Measurements from ENCODE around the gene KATNAL2.

Gene KATNAL2

DNA sequence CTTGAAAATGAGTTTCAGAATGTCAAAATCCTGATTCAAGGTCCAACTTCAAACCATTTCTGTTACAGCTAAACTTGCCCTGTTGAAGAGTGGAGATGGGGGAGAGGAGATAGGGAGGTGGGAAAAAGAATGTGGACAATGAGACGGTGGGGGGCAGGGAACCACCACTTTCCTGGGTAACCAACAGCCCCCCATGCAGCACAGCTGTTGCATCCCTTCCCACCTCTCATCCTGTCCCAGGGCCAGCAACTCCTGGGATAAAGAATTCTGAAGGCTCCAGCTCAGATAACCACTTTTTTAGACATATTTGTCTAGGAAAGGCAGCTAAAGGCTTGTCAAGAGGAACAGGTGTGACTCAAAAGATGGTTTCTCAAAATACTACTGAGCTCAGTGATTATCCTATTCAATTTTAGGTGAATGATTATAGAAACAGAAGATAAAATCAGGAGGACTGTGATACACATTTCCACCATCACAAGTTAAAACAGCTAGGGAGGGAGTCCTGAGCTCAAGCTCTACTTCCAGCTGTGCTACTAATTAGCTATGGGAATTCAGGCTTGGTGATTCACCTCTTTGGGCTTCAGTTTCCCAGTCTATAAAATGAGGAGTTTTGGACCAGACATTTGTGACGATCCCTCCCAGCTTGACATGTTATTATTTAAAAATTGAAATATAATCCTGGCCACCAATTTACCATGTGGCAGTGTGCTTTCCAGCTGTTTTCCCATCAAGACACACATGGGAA lies 196.6 kb downstream of the KATNAL2 start:
- DNase-seq (ENCODE audit: low read depth in 2 of 2), result no peak

DNA sequence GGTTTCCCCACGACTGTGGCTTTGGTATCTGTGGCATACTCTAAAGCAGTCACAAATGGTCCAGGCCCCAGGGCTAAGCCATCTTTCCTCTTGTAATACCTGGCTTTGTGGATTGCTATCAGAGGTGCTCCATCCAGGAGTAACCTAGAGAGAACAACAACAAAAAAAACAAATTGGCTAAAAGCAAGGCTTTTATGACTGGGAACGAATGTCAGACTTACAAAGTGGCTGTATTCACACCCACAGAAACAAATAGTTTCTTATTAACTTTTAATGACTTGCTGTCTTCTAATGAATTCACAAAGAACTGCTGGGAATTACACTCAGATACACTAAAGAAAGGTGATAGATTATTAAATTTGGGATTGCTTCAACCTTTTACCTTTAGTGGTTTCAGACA lies 197.8 kb downstream of the KATNAL2 start:
- no peak for DNase-seq (ENCODE audit: low read depth in 2 of 2)

DNA sequence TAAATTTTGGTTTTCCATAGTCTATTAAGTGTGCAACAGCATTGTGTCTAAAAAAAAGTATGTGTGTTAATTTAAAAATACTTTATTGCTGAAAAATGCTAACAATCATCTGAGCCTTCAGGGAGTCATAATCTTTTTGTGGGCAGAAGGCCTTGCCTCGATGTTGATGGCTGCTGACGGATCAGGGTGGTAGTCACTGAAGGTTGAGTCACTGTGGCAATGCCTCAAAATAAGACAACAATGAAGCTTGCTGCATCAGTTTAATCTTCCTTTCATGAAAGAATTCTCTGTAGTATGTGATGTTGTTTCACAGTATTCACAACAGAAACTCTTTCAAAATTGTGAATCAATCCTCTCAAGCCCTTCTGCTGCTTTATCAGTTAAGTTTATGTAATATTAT lies 201.6 kb downstream of the KATNAL2 start:
- DNase-seq (ENCODE audit: low read depth in 2 of 2), result no peak

DNA sequence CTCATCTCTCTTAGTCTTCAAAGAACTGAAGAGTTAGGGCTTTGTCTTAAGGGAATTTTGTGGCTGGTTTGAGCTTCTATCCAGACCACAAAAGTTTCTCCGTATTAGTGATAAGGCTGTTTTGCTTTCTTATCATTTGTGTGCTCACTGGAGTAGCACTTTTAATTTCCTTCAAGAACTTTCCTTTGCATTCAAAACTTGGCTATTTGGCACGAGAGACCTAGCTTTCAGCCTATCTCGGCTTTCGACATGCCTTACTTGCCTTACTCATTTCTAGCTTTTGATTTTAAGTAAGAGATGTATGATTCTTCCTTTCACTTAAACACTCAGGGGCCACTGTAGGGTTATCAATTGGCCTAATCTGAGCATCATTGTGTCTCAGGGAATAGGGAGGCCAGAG lies 203.0 kb downstream of the KATNAL2 start:
- no peak for DNase-seq (ENCODE audit: low read depth in 2 of 2)

DNA sequence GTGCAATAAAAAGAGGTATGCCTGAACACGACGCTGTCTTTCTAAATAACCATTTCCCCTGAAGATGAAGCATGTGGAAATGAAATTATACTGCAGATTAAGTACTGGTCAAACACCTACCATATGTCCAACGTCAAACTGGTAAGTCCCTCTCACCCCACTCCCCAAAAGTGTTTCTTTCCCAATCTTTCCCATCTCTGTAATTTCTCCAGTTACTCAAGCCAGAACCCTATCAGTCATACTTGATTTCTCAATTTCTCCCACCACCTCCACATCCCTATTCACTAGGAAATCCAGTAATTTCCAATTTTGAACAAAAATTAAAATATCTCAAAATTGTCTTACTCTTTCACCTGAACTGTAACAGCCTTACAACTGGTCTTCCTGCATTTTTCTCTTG lies 203.7 kb downstream of the KATNAL2 start:
- no peak for DNase-seq (ENCODE audit: low read depth in 2 of 2)

DNA sequence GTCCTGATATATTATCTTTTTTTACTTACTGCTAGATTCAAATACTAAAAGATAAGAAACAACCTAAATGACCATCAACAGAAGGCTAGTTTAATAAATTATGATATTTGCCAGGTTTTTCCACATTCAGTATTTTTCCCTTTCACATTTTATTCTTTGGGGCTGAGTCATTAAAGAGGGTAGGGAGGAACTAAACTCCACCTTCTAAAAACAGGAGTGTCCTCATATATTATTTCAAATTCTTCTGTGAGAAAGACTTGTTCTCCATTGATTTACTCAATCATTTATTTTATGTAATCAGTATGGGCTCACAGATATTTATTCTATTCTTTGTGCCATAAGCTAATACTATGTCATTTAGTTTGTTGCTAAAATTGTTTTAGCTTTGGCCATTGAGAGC lies 223.9 kb downstream of the KATNAL2 start:
- DNase-seq (ENCODE audit: low read depth in 2 of 2), result no peak

DNA sequence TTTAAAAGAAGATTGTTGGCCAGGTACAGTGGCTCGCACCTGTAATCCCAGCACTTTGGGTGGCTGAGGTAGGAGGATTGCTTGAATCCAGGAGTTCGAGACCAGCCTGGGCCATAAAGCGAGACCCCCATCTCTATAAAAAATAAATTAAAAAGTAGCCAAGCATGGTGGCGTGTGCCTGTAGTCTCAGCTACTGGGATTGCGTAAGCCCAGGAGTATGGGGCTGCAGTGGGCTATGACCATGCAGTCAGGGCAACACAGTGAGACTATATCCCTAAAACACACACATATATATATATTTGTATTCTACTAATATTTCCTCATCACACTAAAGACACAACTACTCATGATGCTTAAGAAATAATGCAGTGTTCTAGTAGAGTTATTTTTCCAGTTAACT lies 225.8 kb downstream of the KATNAL2 start:
- no peak for DNase-seq (ENCODE audit: low read depth in 2 of 2)

DNA sequence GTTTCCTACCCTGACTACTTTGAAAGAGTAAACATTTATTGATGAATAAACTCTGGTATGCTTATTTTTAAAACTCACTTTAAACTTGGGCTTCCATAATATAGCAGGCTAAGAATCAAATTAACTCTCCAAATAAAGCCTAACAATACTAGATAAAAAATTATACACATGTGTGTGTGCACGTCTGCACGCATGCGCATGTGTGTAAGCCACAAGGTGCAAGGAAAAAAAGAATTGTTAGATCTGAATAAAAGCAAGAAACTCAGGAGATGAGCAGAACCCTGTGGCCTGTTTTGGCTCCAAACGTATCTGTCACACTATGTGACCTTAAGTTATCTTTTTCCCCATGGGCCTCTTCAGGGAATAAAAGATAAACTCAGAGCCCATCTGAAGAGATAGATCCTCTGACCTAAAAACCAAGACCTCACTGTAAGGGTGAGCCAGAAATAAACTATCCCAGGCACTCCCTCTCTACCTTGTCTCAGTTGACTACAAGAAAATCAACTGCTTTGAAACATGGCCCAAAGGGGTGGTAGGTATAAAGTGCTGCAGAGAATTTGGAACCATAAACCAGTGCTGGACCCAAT lies 226.6 kb downstream of the KATNAL2 start:
- no peak for DNase-seq (ENCODE audit: low read depth in 2 of 2)

DNA sequence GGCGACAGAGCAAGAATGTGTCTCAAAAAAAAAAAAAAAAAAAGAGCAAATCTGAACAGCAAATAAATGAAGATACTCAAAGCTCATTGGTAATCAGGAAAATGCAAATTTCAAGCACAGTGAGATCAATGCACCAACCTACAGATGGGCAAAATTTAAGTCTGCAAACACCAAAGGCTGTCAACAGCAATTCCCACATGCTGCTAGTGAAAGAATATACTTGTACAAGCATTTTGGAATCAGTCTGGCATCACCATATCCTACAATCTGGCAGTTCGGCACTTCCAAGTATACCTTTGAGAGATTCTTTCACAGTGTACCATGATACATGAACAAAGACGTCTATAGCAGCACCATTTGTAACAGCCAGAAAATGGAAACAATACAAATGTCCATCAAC lies 228.8 kb downstream of the KATNAL2 start:
- DNase-seq (ENCODE audit: low read depth in 2 of 2), result no peak

DNA sequence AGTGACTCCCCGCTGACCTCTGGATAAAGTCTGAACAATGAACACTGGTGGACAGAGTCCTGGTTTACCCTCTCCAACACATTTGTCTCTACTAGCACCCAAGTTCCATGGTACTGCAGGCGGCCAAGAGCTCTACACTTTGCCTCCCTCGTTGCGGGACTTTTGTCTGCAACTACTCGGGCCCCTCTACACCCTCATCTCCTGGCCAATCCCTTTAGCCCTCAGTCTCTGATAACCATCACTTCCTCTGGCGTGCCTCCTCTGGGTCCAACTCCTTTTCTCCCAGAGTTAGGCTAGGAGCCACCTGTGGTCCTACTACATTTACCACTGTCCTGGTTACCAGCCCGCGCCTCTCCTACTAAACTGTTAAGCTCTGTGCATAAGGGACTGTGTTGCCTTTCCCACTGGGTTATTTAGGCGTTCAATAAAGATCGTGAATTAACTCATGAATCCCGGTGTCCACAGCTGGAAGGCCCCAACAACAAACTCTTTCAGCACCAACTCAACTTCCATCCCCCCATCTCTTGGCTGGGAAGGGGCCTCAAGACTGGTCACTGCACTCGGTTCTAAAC lies 232.1 kb downstream of the KATNAL2 start:
- no peak for DNase-seq (ENCODE audit: low read depth in 2 of 2)

DNA sequence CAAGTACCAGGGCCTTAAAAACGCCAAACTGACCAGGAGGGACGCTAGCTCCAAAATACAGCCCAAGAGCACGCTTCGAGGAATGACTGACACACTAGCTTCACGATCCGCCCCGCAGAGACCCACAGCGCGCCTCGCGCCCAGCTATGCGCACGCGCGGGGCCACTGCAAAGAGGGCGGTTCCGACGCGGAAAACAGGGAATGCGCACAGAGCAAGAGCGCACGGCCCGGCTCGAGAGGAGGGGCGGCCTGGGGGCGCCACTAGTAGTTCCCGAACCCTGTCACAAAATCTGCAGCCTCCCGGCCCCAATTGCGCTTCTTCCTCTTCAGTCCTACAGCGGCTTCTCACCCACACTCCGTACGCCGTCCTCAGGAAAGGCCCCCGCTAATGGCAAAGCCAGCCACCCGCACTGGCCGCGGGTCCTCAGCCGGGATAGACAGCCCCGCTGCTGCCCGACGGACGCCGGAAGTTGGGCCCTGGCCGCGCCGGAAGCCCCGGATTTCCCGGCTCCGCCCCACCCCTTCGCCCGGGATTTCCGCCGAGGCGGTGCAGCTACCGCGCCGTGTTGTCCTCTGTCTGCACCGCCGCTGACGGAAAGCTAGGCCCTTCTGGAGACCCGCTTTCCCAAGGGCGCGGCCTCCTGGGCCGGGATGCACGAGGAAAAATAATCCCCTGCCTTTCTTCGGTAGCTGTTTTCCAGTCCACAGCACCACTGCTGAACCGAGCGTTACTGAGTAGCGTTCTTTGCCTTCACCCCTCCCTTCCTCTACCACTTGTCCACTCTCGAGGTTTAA lies 232.8 kb downstream of the KATNAL2 start, which contains the start of gene HDHD2:
Gene HDHD2, minus strand, starts transcription at position 472 of the 795 bp plus-strand sequence. CDS start 14,061 bp downstream, outside the sequence.
- peak; percentile 53 to 74 for DNase-seq (ENCODE audit: low read depth in 2 of 2)

DNA sequence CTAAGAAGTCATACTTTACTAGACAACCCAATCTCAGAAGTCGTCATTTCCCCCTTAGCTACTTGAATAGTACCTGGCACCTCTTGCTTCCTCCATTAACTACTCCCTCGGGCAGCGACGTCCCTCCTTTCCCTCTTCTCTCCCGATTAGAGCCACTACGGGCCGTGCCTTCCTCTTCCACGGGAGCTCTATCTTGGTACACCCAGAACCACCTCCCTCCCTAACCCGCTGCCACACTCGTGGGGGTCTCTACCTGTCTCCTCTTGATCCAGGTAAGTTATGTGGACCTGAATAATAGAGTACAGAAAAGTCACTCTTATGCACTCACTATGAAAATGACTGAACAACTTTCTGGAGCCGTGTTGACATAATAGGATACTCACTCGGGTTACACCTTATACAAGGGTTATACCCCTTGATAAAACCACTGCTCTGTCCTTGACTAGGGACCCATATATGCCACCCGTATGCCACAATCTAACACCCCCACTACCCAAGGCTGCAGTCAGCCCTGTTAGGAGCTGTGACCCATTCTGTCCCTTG lies 233.5 kb downstream of the KATNAL2 start:
- no peak for DNase-seq (ENCODE audit: low read depth in 2 of 2)

DNA sequence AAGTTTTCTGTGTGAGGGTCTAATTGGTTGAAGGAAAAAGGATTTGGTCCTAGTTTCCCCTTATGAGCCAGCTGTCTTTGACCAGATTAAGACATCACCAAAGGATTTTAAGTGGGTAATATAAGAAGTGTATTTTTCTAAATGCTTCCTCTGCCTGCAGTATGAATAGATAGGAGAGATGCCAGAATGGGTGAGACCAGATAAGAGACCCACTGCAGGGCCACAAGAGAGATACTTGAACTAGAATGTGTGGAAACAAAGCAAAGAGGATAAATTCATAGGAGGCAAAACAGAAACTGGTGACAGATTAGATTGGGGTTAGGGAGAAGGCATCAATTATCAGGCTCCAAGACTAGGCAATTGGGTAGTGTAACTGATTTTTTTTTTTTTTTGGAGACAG lies 234.0 kb downstream of the KATNAL2 start:
- DNase-seq (ENCODE audit: low read depth in 2 of 2), result no peak
